Parathyroid adenoma (tissue), 2 donors: ENCODE results near the gene SLC39A6.
"Not testable (repeated sequence)": the region's sequence is repeated elsewhere in the genome, so short reads cannot be mapped to it uniquely, and the experiment has no call there.

Source experiments
- H2AFZ ChIP-seq: fragments of 300-600 bp; sonication (generic); one replicate; pipeline ENCODE4 v1.7.0; 2017; ENCODE audit warnings: antibody characterized with exemption, mild to moderate bottlenecking
- H3K27ac ChIP-seq: fragments of 300-600 bp; sonication (generic); one replicate; pipeline ENCODE4 v1.7.0; 2017
- H3K27me3 ChIP-seq: fragments of 300-600 bp; sonication (generic); one replicate; pipeline ENCODE4 v1.7.0; 2017; ENCODE audit warnings: low read length; ENCODE audit not compliant: control insufficient read depth, insufficient read depth
- H3K36me3 ChIP-seq: fragments of 300-600 bp; sonication (generic); one replicate; pipeline ENCODE4 v1.7.0; 2017; ENCODE audit warnings: low read length; ENCODE audit not compliant: control insufficient read depth, insufficient read depth
- H3K4me1 ChIP-seq: fragments of 300-600 bp; sonication (generic); one replicate; pipeline ENCODE4 v1.7.0; 2017; ENCODE audit warnings: control low read depth
- H3K4me2 ChIP-seq: fragments of 300-600 bp; sonication (generic); one replicate; pipeline ENCODE4 v1.7.0; 2017; ENCODE audit warnings: low read length
- H3K4me3 ChIP-seq: fragments of 300-600 bp; sonication (generic); one replicate; pipeline ENCODE4 v1.7.0; 2017; ENCODE audit warnings: low read depth, low read length
- H3K79me2 ChIP-seq: fragments of 300-600 bp; sonication (generic); one replicate; pipeline ENCODE4 v1.7.0; 2017; ENCODE audit warnings: control low read depth
- H3K9ac ChIP-seq: fragments of 300-600 bp; sonication (generic); one replicate; pipeline ENCODE4 v1.7.0; 2017; ENCODE audit warnings: mild to moderate bottlenecking
- H3K9me3 ChIP-seq: fragments of 300-600 bp; sonication (generic); one replicate; pipeline ENCODE4 v1.7.0; 2017; ENCODE audit warnings: low read length; ENCODE audit not compliant: control insufficient read depth
- CTCF ChIP-seq: fragments of 300-600 bp; sonication (generic); IDR thresholded peaks from one replicate; pipeline ENCODE4 v1.7.0; 2017; ENCODE audit warnings: antibody characterized with exemption, mild to moderate bottlenecking
- donor health status: primary hyperparathyroidism.

Gene SLC39A6

GRCh38 chr18:36175481-36175880 is 46.3 kb upstream of the SLC39A6 start:
- Histone ChIP-seq H3K27ac (no peak overlapping the region), H3K79me2 (no peaks in the 10 kb centered on the region), H3K4me3 (no peak overlapping the region), H3K4me2 (no peak overlapping the region), H3K9me3 (no peaks in the 10 kb centered on the region), H2AFZ (no peak overlapping the region), H3K9ac (no peak overlapping the region), H3K4me1 (no peaks in the 10 kb centered on the region), H3K36me3 (no peaks in the 10 kb centered on the region), H3K27me3 (no peaks in the 10 kb centered on the region)
- no peak for TF ChIP-seq CTCF

- no peak for TF ChIP-seq CTCF
- Histone ChIP-seq H3K9me3 (no peaks in the 10 kb centered on the region), H3K4me3 (no peak overlapping the region), H3K4me2 (no peak overlapping the region), H3K4me1 (no peaks in the 10 kb centered on the region), H3K9ac (no peak overlapping the region), H3K27ac (no peak overlapping the region), H3K79me2 (no peaks in the 10 kb centered on the region), H3K36me3 (no peaks in the 10 kb centered on the region), H2AFZ (no peak overlapping the region), H3K27me3 (no peaks in the 10 kb centered on the region)
Measured at GRCh38 chr18:36169938-36170337, 40.8 kb upstream of the SLC39A6 start.

- not testable (repeated sequence) for H2AFZ ChIP-seq, H3K9ac ChIP-seq, H3K27ac ChIP-seq, H3K79me2 ChIP-seq, H3K27me3 ChIP-seq, H3K36me3 ChIP-seq, H3K9me3 ChIP-seq, H3K4me1 ChIP-seq, H3K4me2 ChIP-seq, H3K4me3 ChIP-seq
Measured at GRCh38 chr18:36168296-36168695, 39.2 kb upstream of the SLC39A6 start.

- no peaks in the 10 kb centered on the region for H3K27me3 ChIP-seq
- H3K36me3 ChIP-seq = no peaks in the 10 kb centered on the region
- no peak overlapping the region for H3K4me2 ChIP-seq
- no peak overlapping the region for H2AFZ ChIP-seq
- no peak overlapping the region for H3K27ac ChIP-seq
- H3K9me3 ChIP-seq = no peaks in the 10 kb centered on the region
- no peak overlapping the region for H3K4me3 ChIP-seq
- TF ChIP-seq CTCF = no peak
- H3K4me1 ChIP-seq = no peaks in the 10 kb centered on the region
- H3K9ac ChIP-seq = no peak overlapping the region
- no peaks in the 10 kb centered on the region for H3K79me2 ChIP-seq
Measured at GRCh38 chr18:36167692-36168218, 38.6 kb upstream of the SLC39A6 start.

- Histone ChIP-seq H3K4me3 (no peak overlapping the region), H3K4me2 (no peak overlapping the region), H3K9ac (no peak overlapping the region), H3K9me3 (no peaks in the 10 kb centered on the region), H3K27ac (no peak overlapping the region), H2AFZ (no peak overlapping the region), H3K79me2 (no peaks in the 10 kb centered on the region), H3K27me3 (no peaks in the 10 kb centered on the region), H3K36me3 (no peaks in the 10 kb centered on the region), H3K4me1 (no peaks in the 10 kb centered on the region)
- TF ChIP-seq CTCF = no peak
Measured at GRCh38 chr18:36162981-36163380, 33.8 kb upstream of the SLC39A6 start.
